Gastroesophageal sphincter (tissue), 3 donors: ENCODE measurements around the gene KCND3.

Experiments
- POLR2AphosphoS5 ChIP-seq: sonication (generic); formaldehyde crosslinking; IDR thresholded peaks from one replicate; pipeline ENCODE4 v1.6.1; 2017; ENCODE audit warnings: antibody characterized with exemption
- TF ChIP-seq, protein P1 (sequence below), 4 experiments: fragments of 200-600 bp in 2 of 4; fragments of 450-650 bp in 2 of 4; sonication (generic) in 1 of 4; IDR thresholded peaks; one replicate each; pipeline ENCODE4 v1.5.1; 2017 to 2019; ENCODE audit warnings: antibody characterized with exemption in 4 of 4, mild to moderate bottlenecking in 2 of 4, moderate library complexity in 2 of 4

DNA sequence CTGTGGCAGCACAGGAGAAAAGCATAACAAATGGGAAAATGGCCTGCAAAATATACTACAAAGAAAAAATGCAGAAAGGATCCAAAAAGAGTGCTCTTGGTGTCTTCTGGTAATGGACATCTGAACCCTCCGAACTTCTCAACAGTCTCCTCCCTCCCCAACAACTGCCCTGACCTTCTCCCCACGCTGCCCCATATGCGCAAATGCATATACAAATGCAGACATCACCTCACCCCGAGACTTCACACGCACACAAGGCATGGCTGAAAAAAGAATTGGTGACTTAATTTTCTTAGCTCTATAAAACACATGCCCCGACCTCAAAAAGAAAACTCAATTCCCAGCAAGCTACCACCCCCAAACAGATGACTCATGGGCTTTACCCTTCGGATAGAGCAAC is 8.4 kb downstream of the KCND3 start:
- TF ChIP-seq, protein P1, sequence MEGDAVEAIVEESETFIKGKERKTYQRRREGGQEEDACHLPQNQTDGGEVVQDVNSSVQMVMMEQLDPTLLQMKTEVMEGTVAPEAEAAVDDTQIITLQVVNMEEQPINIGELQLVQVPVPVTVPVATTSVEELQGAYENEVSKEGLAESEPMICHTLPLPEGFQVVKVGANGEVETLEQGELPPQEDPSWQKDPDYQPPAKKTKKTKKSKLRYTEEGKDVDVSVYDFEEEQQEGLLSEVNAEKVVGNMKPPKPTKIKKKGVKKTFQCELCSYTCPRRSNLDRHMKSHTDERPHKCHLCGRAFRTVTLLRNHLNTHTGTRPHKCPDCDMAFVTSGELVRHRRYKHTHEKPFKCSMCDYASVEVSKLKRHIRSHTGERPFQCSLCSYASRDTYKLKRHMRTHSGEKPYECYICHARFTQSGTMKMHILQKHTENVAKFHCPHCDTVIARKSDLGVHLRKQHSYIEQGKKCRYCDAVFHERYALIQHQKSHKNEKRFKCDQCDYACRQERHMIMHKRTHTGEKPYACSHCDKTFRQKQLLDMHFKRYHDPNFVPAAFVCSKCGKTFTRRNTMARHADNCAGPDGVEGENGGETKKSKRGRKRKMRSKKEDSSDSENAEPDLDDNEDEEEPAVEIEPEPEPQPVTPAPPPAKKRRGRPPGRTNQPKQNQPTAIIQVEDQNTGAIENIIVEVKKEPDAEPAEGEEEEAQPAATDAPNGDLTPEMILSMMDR (IDR thresholded peaks at IDR 0.05), result no peak
- TF ChIP-seq POLR2AphosphoS5, result no peak
